Endothelial cell of umbilical vein (primary cell): ENCODE results near the gene TMEM87A. TPM values are rescaled to one million over a fixed set of nuclear protein-coding genes. Genes with fewer than 3 reads are reported as not detected.

ENCODE experiments used
- BruUV-seq: library from RNA; stranded (reverse); fragments of 400-500 nt; replicated peaks from 2 replicates; lab custom pipeline; 2021; lab: Mats Ljungman, UMichigan
- CTCF ChIA-PET: fragments of 300-600, 350-600 bp; sonication (Branson Sonifier 250); formaldehyde crosslinking; loops from one replicate; lab custom pipeline; 2021; ENCODE audit warnings: antibody characterized with exemption, inconsistent platforms; lab: Charles Lee
- POLR2A ChIA-PET: fragments of 300-600, 350-600 bp; sonication (Branson Sonifier 250); formaldehyde crosslinking; loops from one replicate; lab custom pipeline; 2021; ENCODE audit warnings: antibody characterized with exemption, inconsistent platforms; lab: Charles Lee
- DNase-seq: peaks from one replicate; pipeline ENCODE4 v3.0.0-alpha.2; 2011; ENCODE audit warnings: low read depth, low spot score
- FAIRE-seq: peaks from 2 replicates; lab custom pipeline; 2011; peaks lifted over from hg19 to GRCh38; lab: Jason Lieb, UNC
- H2AFZ ChIP-seq: 2 replicates; pipeline ENCODE4 v1.6.0; 2012; ENCODE audit warnings: low read depth, low read length, control low read depth, inconsistent platforms
- H3K27ac ChIP-seq: 2 replicates; pipeline ENCODE4 v1.5.1; 2011; ENCODE audit warnings: low read depth, mild to moderate bottlenecking, control low read depth, low read length, moderate library complexity; ENCODE audit not compliant: insufficient read depth
- H3K27me3 ChIP-seq, 2 experiments: 2 replicates each; pipeline versions ENCODE4 v1.6.0 to v1.6.1; 2011; ENCODE audit warnings: low read length in 2 of 2, mixed read lengths in 1 of 2; ENCODE audit not compliant: control insufficient read depth in 2 of 2, insufficient read depth in 2 of 2
- H3K36me3 ChIP-seq, 2 experiments: 2 replicates in 1 of 2; 3 replicates in 1 of 2; pipeline ENCODE4 v1.5.1; 2011; ENCODE audit warnings: low read length in 2 of 2, mild to moderate bottlenecking in 1 of 2, moderate library complexity in 1 of 2; ENCODE audit not compliant: control insufficient read depth in 2 of 2, insufficient read depth in 2 of 2; ENCODE audit errors: extremely low read depth in 1 of 2
- H3K4me1 ChIP-seq: 3 replicates; pipeline ENCODE4 v1.5.1; 2011; ENCODE audit warnings: mild to moderate bottlenecking, low read length; ENCODE audit not compliant: control insufficient read depth, insufficient read depth; ENCODE audit errors: extremely low read depth
- H3K4me2 ChIP-seq: 2 replicates; pipeline ENCODE4 v1.6.1; 2011; ENCODE audit warnings: low read length, control low read depth, mixed read lengths; ENCODE audit not compliant: insufficient read depth
- H3K4me3 ChIP-seq, 3 experiments: fragments of 200-600 bp in 1 of 3; sonication (generic), shearing (Covaris generic) in 1 of 3; replicated peaks in 1 of 3; 2 replicates each; pipeline ENCODE4 v1.5.1; 2011 to 2016; ENCODE audit warnings: control low read depth in 3 of 3, low read length in 3 of 3, mild to moderate bottlenecking in 2 of 3, inconsistent platforms in 1 of 3, low read depth in 1 of 3, moderate library complexity in 1 of 3; ENCODE audit not compliant: insufficient read depth in 1 of 3
- H3K79me2 ChIP-seq: 2 replicates; pipeline ENCODE4 v1.6.0; 2012; ENCODE audit warnings: low read length, inconsistent platforms; ENCODE audit not compliant: control insufficient read depth, insufficient read depth
- H3K9ac ChIP-seq: replicated peaks from 2 replicates; pipeline ENCODE3; 2011; ENCODE audit warnings: low read length, control low read depth; ENCODE audit not compliant: insufficient read depth; ENCODE audit errors: extremely low read depth
- H3K9me1 ChIP-seq: replicated peaks from 3 replicates; pipeline ENCODE4 v1.6.0; 2011; ENCODE audit warnings: mild to moderate bottlenecking, low read length; ENCODE audit not compliant: control insufficient read depth, insufficient read depth; ENCODE audit errors: extremely low read depth
- H3K9me3 ChIP-seq: replicated peaks from 2 replicates; pipeline ENCODE4 v1.5.1; 2012; ENCODE audit warnings: low read length, inconsistent platforms; ENCODE audit not compliant: control insufficient read depth, insufficient read depth
- H4K20me1 ChIP-seq: replicated peaks from 2 replicates; pipeline ENCODE3; 2011; ENCODE audit warnings: mild to moderate bottlenecking, low read length; ENCODE audit not compliant: control insufficient read depth, insufficient read depth; ENCODE audit errors: extremely low read depth
- FOS ChIP-seq: IDR thresholded peaks from 2 replicates; pipeline ENCODE4 v1.6.1; 2011; ENCODE audit warnings: mild to moderate bottlenecking, low read length, moderate library complexity, borderline replicate concordance; ENCODE audit not compliant: insufficient read depth
- GATA2 ChIP-seq: IDR thresholded peaks from 2 replicates; pipeline ENCODE4 v1.7.0; 2011; ENCODE audit warnings: low read depth, mild to moderate bottlenecking, moderate library complexity, mixed read lengths, low read length; ENCODE audit not compliant: insufficient read length, insufficient read depth
- JUN ChIP-seq: IDR thresholded peaks from 2 replicates; pipeline ENCODE4 v1.6.1; 2011; ENCODE audit warnings: borderline replicate concordance, low read depth; ENCODE audit not compliant: insufficient read length, insufficient read depth
- MYC ChIP-seq: IDR thresholded peaks from one replicate; pipeline ENCODE4 v1.6.1; 2011; ENCODE audit warnings: mild to moderate bottlenecking, low read depth, low read length
- POLR2A ChIP-seq: IDR thresholded peaks from 2 replicates; pipeline ENCODE4 v1.6.1; 2012; ENCODE audit warnings: low read depth, mild to moderate bottlenecking, control low read depth, low read length
- POLR2AphosphoS5 ChIP-seq: IDR thresholded peaks from 2 replicates; pipeline ENCODE4 v1.6.1; 2012; ENCODE audit warnings: low read depth, mild to moderate bottlenecking, control low read depth, low read length, moderate library complexity; ENCODE audit not compliant: insufficient read depth
- dilution Hi-C: fragments of 300-500 bp; cut with MboI; formaldehyde crosslinking; loops from one replicate; pipeline ENCODE4 v1.15.0; 2019; ENCODE audit warnings: low sequenced_read_pairs; ENCODE audit not compliant: extremely low pct_ligation_motif_present
- intact Hi-C: fragments of 100-400 bp; cut with micrococcal nuclease; formaldehyde crosslinking; loops from one replicate; pipeline ENCODE4 v1.10.0; 2022
- polyA plus RNA-seq, 4 experiments: library from polyadenylated mRNA; depleted of rRNA in 3 of 4; stranded (reverse) in 3 of 4; unstranded in 1 of 4; fragments of >200 nt; gene quantifications; 2 replicates each; pipeline versions ENCODE4 v1.2.1 to v1.2.3, GENCODE V29; 2011 to 2012; ENCODE audit warnings: missing spikeins in 1 of 4
- total RNA-seq: library from RNA; stranded (reverse); gene quantifications from 2 replicates; pipeline ENCODE4 v1.2.3, GENCODE V29; 2021
- TF ChIP-seq, protein P1 (sequence below), 2 donors: IDR thresholded peaks; 1 replicate in 1 of 2; 2 replicates in 1 of 2; pipeline ENCODE4 v1.5.1; 2011; ENCODE audit warnings: low read length in 2 of 2, mild to moderate bottlenecking in 2 of 2, moderate library complexity in 2 of 2, control low read depth in 1 of 2, inconsistent platforms in 1 of 2, low read depth in 1 of 2; ENCODE audit not compliant: insufficient read depth in 1 of 2; ENCODE audit errors: extremely low read depth in 1 of 2
- TF ChIP-seq, protein P2 (sequence below): IDR thresholded peaks from 2 replicates; pipeline ENCODE4 v1.6.1; 2011; ENCODE audit not compliant: insufficient read depth, insufficient read length

Gene TMEM87A
- total and polyA plus RNA-seq, 2 donors (not counting 3 experiments of a cell fraction or from before 2014, with no cell fraction given), result 22.3 to 41.1 TPM

DNA sequence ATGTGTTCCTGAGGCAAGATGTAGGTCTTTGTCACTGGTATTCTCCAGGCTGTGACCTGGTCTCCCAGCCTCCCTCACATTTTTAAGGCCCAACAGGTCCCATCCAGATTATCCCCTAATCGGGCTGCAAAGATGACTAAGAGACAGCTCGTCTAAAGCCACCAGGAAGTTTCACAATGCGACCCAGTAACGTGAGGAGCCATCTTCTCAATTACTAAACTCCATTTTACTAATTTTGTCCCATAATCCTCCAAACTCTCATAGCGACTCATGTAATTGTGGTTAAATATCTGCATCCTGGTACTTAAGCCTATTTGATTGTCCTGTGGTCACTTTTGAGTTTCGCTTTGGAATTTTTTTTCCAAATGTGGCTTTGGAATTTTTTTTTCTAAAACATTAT is 108.1 kb downstream of the TMEM87A start:
- Histone ChIP-seq H3K4me3 (no peak overlapping the region), H3K27ac (no peak overlapping the region), H3K4me2 (no peak overlapping the region), H3K4me1 (no peaks in the 10 kb centered on the region), H3K9me3 (no peaks in the 10 kb centered on the region), H3K27me3 (no peaks in the 10 kb centered on the region), H4K20me1 (no peaks in the 10 kb centered on the region), H3K36me3 (peaks cover 22 to 69% of the 10 kb centered on the region in 2 experiments), H2AFZ (no peak overlapping the region), H3K9ac (no peak overlapping the region), H3K79me2 (no peaks in the 10 kb centered on the region), H3K9me1 (no peaks in the 10 kb centered on the region)
- intact Hi-C loops, result no loop called here
- no peak for DNase-seq
- ChIA-PET CTCF (interaction anchor here (0.6 kb wide), 1 partner anchor 7 kb away, joined by 3 read pairs; no protein-coding TSS in a partner anchor), POLR2A (no interaction called here)
- dilution Hi-C loops, result no loop called here
- no TSS peak for BruUV-seq
- no peak for FAIRE-seq
- TF ChIP-seq, protein P1, sequence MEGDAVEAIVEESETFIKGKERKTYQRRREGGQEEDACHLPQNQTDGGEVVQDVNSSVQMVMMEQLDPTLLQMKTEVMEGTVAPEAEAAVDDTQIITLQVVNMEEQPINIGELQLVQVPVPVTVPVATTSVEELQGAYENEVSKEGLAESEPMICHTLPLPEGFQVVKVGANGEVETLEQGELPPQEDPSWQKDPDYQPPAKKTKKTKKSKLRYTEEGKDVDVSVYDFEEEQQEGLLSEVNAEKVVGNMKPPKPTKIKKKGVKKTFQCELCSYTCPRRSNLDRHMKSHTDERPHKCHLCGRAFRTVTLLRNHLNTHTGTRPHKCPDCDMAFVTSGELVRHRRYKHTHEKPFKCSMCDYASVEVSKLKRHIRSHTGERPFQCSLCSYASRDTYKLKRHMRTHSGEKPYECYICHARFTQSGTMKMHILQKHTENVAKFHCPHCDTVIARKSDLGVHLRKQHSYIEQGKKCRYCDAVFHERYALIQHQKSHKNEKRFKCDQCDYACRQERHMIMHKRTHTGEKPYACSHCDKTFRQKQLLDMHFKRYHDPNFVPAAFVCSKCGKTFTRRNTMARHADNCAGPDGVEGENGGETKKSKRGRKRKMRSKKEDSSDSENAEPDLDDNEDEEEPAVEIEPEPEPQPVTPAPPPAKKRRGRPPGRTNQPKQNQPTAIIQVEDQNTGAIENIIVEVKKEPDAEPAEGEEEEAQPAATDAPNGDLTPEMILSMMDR (IDR thresholded peaks at IDR 0.05; ENCODE audit: extremely low read depth in 1 of 2, insufficient read depth in 1 of 2, low read depth in 1 of 2, low read length in 2 of 2), result no peak
- TF ChIP-seq, protein P2, sequence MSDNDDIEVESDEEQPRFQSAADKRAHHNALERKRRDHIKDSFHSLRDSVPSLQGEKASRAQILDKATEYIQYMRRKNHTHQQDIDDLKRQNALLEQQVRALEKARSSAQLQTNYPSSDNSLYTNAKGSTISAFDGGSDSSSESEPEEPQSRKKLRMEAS, result no peak
- TF ChIP-seq POLR2A, result no peak

DNA sequence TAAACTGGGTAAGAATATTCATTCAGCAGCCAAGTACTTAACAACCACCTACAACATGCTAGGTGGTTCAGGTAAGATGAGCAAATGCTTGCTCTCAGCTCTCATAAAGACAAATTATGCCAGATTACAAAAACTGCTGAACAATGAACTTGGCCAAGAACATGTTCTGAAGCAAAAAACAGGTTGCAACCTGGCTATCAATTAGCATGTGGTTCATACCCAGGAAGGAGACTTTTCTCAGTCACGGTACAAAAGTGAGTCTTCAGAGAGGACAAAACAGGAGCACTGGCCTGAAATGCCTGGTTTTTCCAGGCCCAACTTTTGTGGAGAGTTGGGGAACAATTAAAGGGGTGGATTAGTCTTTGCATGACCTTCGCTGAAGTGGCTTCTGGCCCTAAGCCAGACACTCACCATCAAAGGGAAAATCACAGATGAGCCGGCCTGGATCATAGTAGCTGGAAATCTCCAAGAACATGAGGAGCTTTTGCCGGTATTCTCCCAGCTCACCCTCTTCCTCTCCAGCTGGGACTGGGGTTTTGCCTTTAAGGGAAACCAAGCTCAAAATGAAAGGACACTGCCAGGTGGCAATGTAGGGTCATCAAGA is 109.2 kb downstream of the TMEM87A start:
- Histone ChIP-seq H3K79me2 (no peaks in the 10 kb centered on the region), H3K4me2 (no peak overlapping the region), H3K9me1 (no peaks in the 10 kb centered on the region), H3K9ac (no peak overlapping the region), H3K27ac (no peak overlapping the region), H3K9me3 (no peaks in the 10 kb centered on the region), H2AFZ (no peak overlapping the region), H3K27me3 (no peaks in the 10 kb centered on the region), H4K20me1 (no peaks in the 10 kb centered on the region), H3K4me1 (no peaks in the 10 kb centered on the region), H3K4me3 (no peak overlapping the region), H3K36me3 (peaks cover 23 to 79% of the 10 kb centered on the region in 2 experiments)
- DNase-seq (no peak), FAIRE-seq (no peak)
- no TSS peak for BruUV-seq
- CTCF ChIA-PET, result interaction anchor here (1.2 to 1.3 kb wide), 2 partner anchors 8 to 26 kb away, joined by 3 to 5 read pairs; no protein-coding TSS in a partner anchor
- intact Hi-C loops, result no loop called here
- dilution Hi-C loops, result no loop called here
- TF ChIP-seq, protein P2, result no peak
- no peak for TF ChIP-seq MYC
- TF ChIP-seq, protein P1 (IDR thresholded peaks at IDR 0.05; ENCODE audit: extremely low read depth in 1 of 2, insufficient read depth in 1 of 2, low read depth in 1 of 2, low read length in 2 of 2), result no peak
- TF ChIP-seq POLR2A, result no peak
- no peak for TF ChIP-seq JUN
- TF ChIP-seq POLR2AphosphoS5, result no peak
- no peak for TF ChIP-seq GATA2
- TF ChIP-seq FOS, result no peak
- POLR2A ChIA-PET, result no interaction called here
